K562 (cell line): ENCODE data around the gene NR0B1.

Experiments
- BDP1 ChIP-seq: IDR thresholded peaks from 3 replicates; pipeline ENCODE4 v1.6.1; 2011; ENCODE audit not compliant: insufficient read length, insufficient read depth
- CHD1 ChIP-seq: fragments of 200-600 bp; sonication (generic); IDR thresholded peaks from one replicate; pipeline ENCODE4 v1.6.1; 2012; ENCODE audit warnings: mild to moderate bottlenecking, moderate library complexity, low read length, inconsistent platforms
- JUND ChIP-seq, 2 experiments: IDR thresholded peaks; 2 replicates in 1 of 2; 3 replicates in 1 of 2; pipeline ENCODE4 v1.6.1; 2011; ENCODE audit warnings: borderline replicate concordance in 2 of 2, low read depth in 2 of 2, low read length in 2 of 2, improper control_type of control experiment in 1 of 2, missing biosample characterization in 1 of 2, missing genetic modification characterization in 1 of 2, missing genetic modification reagents in 1 of 2
- KDM1A ChIP-seq, 2 experiments: fragments of 450-650 bp; IDR thresholded peaks; 2 replicates each; pipeline ENCODE4 v1.6.1; 2016; ENCODE audit warnings: mild to moderate bottlenecking in 2 of 2
- KDM4B ChIP-seq, 2 experiments: fragments of 450-650 bp in 1 of 2; sonication (generic) in 1 of 2; IDR thresholded peaks; 2 replicates each; pipeline ENCODE4 v1.6.1; 2016 to 2017; ENCODE audit warnings: borderline replicate concordance in 2 of 2, antibody characterized with exemption in 1 of 2, low read depth in 1 of 2, mild to moderate bottlenecking in 1 of 2
- MEF2D ChIP-seq: conservative IDR thresholded peaks from 2 replicates; pipeline ENCODE4 v1.6.1; 2016; ENCODE audit warnings: low read depth, missing genetic modification characterization, missing compliant biosample characterization
- SMARCC2 ChIP-seq: fragments of 450-650 bp; IDR thresholded peaks from 2 replicates; pipeline ENCODE4 v1.6.1; 2017; ENCODE audit warnings: antibody characterized with exemption, moderate library complexity, mild to moderate bottlenecking, low read depth
- TAF1 ChIP-seq: IDR thresholded peaks from 2 replicates; pipeline ENCODE4 v1.6.1; 2011; ENCODE audit warnings: mild to moderate bottlenecking, low read length, moderate library complexity; ENCODE audit not compliant: insufficient read depth, control insufficient read depth, severe bottlenecking; ENCODE audit errors: extremely low read depth
- TGIF2 ChIP-seq: sonication (generic); formaldehyde crosslinking; IDR thresholded peaks from 2 replicates; pipeline ENCODE4 v1.8.1; 2022; ENCODE audit warnings: mild to moderate bottlenecking, missing genetic modification reagents, moderate library complexity
- ZNF311 ChIP-seq: fragments of 250-450 bp; sonication (Bioruptor Pico); IDR thresholded peaks from 2 replicates; pipeline ENCODE4 v1.4.0; 2020; ENCODE audit warnings: mild to moderate bottlenecking, moderate library complexity
- ZNF445 ChIP-seq: fragments of 250-450 bp; sonication (Bioruptor Pico); IDR thresholded peaks from 2 replicates; pipeline ENCODE4 v1.4.0; 2020; ENCODE audit warnings: low read depth, mild to moderate bottlenecking, moderate library complexity
- ZZZ3 ChIP-seq: fragments of 450-650 bp; IDR thresholded peaks from 2 replicates; pipeline ENCODE4 v1.6.1; 2016; ENCODE audit warnings: antibody characterized with exemption, mild to moderate bottlenecking, moderate library complexity
- TF ChIP-seq, protein P1 (sequence below), 3 experiments: IDR thresholded peaks in 2 of 3; conservative IDR thresholded peaks in 1 of 3; 2 replicates each; pipeline ENCODE4 v1.5.1; 2011 to 2012; ENCODE audit warnings: low read length in 3 of 3, mild to moderate bottlenecking in 3 of 3, control low read depth in 2 of 3, improper control_type of control experiment in 1 of 3, inconsistent platforms in 1 of 3, low read depth in 1 of 3, mixed read lengths in 1 of 3, moderate library complexity in 1 of 3; ENCODE audit not compliant: insufficient read depth in 2 of 3

DNA sequence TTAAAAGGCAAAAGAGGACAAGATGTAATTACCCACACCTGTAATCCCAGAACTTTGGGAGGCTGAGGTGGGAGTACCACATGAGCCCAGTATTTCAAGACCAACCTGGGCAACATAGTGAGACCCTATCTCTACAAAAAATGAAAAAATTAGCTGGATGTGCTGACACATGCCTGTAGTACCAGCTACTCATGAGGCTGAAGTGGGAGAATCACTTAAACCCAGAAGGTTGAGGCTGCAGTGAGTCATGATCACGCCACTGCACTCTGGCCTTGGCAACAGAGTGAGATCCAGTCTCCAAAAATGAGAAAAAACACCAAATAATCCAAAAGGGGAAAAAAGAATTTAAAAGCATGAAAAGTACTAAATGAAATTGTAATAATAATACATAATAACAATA lies 30.8 kb downstream of the NR0B1 start:
- TF ChIP-seq SMARCC2 (no peak), KDM1A (IDR thresholded peaks at IDR 0.05) (no peak), TGIF2 (CRISPR knock-in tag) (no peak), ZNF445 (no peak), KDM4B (IDR thresholded peaks at IDR 0.05; ENCODE audit: borderline replicate concordance in 2 of 2, low read depth in 1 of 2) (no peak), JUND (IDR thresholded peaks at IDR 0.05; ENCODE audit: borderline replicate concordance, low read depth, low read length) (no peak), JUND (tag; IDR thresholded peaks at IDR 0.05; ENCODE audit: borderline replicate concordance, low read depth, low read length) (no peak), ZNF311 (no peak), BDP1 (no peak), ZZZ3 (no peak), MEF2D (tag) (no peak), TAF1 (no peak), CHD1 (no peak)
- TF ChIP-seq, protein P1, sequence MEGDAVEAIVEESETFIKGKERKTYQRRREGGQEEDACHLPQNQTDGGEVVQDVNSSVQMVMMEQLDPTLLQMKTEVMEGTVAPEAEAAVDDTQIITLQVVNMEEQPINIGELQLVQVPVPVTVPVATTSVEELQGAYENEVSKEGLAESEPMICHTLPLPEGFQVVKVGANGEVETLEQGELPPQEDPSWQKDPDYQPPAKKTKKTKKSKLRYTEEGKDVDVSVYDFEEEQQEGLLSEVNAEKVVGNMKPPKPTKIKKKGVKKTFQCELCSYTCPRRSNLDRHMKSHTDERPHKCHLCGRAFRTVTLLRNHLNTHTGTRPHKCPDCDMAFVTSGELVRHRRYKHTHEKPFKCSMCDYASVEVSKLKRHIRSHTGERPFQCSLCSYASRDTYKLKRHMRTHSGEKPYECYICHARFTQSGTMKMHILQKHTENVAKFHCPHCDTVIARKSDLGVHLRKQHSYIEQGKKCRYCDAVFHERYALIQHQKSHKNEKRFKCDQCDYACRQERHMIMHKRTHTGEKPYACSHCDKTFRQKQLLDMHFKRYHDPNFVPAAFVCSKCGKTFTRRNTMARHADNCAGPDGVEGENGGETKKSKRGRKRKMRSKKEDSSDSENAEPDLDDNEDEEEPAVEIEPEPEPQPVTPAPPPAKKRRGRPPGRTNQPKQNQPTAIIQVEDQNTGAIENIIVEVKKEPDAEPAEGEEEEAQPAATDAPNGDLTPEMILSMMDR (IDR thresholded peaks at IDR 0.05 in 2 of 3, conservative IDR thresholded peaks at IDR 0.05 in 1 of 3; ENCODE audit: insufficient read depth in 2 of 3, low read depth in 1 of 3, low read length in 3 of 3), result no peak
